Coronary artery (tissue), 2 donors: ENCODE measurements around the gene ABTB2.

Source experiments
- DNase-seq: peaks from one replicate; pipeline ENCODE4 v3.0.0-alpha.2; 2017; ENCODE audit warnings: low spot score
- H3K27ac ChIP-seq, 2 donors: fragments of 200-600 bp; sonication (generic); one replicate each; pipeline ENCODE4 v1.5.1; 2016 to 2019
- H3K4me3 ChIP-seq: fragments of 200-600 bp; sonication (generic); 2 replicates; pipeline ENCODE4 v1.5.1; 2016; ENCODE audit warnings: mild to moderate bottlenecking, moderate library complexity
- CTCF ChIP-seq: fragments of 200-600 bp; sonication (generic); IDR thresholded peaks from one replicate; pipeline ENCODE4 v1.5.1; 2019; ENCODE audit warnings: antibody characterized with exemption

ABTB2 gene

GRCh38 chr11:34185926-34186841 lies 171.6 kb downstream of the ABTB2 start:
- DNase-seq: no peak
- H3K4me3 ChIP-seq: no peak overlapping the region
- no peak for TF ChIP-seq CTCF
- H3K27ac ChIP-seq: no peak overlapping the region

GRCh38 chr11:34184505-34185015 lies 173.2 kb downstream of the ABTB2 start:
- Histone ChIP-seq H3K4me3 (no peak overlapping the region), H3K27ac (no peak overlapping the region)
- no peak for DNase-seq
- TF ChIP-seq CTCF: no peak

GRCh38 chr11:34183848-34184391 lies 173.9 kb downstream of the ABTB2 start:
- TF ChIP-seq CTCF: no peak
- H3K4me3 ChIP-seq: no peak overlapping the region
- DNase-seq: no peak
- no peak overlapping the region for H3K27ac ChIP-seq

DNA sequence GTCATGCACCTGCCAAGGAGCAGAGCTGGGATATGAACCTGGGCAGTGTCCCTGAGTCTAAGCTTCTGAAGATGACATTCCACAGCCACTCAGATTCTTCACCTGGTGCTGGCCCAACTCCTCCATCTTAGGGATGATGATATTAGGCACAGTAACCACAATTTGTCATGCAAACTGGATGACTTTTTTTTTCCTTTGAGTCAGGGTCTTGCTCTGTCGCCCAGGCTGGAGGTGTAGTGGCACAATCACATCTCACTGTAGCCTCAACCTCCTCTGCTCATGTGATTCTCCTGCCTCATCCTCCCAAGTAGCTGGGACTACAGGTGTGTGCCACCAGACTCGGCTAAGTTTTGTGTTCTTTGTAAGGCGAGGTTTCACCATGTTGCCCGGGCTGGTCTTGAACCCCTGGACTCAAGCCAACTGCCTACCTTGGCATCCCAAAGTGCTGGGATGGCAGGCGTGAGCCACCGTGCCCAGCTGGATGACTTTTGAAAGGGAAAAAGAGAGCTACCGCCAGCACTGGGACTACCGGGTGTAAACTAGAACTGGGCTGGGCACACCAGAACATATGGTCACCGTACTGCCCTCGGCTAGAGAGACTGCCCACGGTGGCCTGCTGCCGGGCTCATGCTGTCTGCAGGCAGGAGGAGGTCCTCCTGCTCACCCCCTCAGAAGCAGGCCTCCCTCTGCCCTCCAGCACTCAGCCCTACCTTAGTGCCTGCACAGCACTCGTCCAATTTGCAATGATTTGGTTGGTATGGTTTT lies 174.7 kb downstream of the ABTB2 start:
- DNase-seq: no peak
- no peak overlapping the region for H3K4me3 ChIP-seq
- no peak for TF ChIP-seq CTCF
- H3K27ac ChIP-seq: no peak overlapping the region

DNA sequence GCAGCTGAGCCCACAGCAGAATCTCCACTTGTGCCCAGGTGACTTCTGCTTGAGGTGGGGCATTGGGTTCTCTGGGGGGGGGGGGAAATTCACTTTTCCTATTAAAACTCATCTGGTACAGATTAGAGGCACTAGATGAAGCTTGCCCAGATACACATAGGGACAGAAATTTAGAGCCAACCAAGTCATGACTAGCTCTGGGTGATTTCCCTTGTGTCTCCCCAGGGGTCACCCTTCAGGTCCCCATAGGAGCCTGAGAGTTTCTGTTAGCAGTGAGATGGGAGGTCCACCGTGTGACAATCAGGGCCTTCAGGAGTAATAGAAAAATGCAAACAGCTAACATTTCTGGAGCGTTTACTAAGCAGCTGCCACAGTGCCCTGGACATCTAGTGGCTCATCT lies 175.4 kb downstream of the ABTB2 start:
- H3K27ac ChIP-seq: no peak overlapping the region
- no peak overlapping the region for H3K4me3 ChIP-seq
- no peak for DNase-seq
- TF ChIP-seq CTCF: no peak

- H3K27ac ChIP-seq: no peak overlapping the region
- DNase-seq: no peak
- H3K4me3 ChIP-seq: no peak overlapping the region
- no peak for TF ChIP-seq CTCF
Measured at GRCh38 chr11:34181856-34182405, 175.9 kb downstream of the ABTB2 start.
